GM21528 (cell line): ENCODE data around the gene RIMBP2.

Experiments
- ATAC-seq: cut with Tn5 transposase; IDR thresholded peaks from one replicate; pipeline ENCODE4 v1.9.1; 2021; ENCODE audit warnings: mild to moderate bottlenecking, moderate library complexity; ENCODE audit not compliant: unreplicated experiment, low FRiP score

Gene RIMBP2

DNA sequence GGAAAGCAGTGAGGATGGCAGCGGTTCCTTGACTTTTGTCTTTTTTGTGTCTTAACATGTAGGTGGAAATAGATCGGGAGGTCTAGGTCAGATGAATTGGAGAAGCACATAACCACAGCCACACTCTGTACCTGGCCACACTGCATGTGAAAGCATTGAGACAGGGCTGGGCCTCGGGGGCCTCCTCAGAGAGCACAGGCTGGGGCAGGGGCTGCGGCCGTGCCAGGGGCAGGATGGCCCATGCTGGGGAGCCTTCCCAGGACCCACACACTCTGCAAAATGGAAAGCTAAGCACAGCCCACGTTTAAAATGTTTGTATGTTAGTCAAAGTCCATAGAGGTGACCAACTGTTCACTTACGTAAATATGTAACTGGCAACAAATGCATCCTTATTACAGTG lies 301.7 kb downstream of the RIMBP2 start:
- no peak for ATAC-seq

- no peak for ATAC-seq
Observed at GRCh38 chr12:130413909-130414308, 302.2 kb downstream of the RIMBP2 start.

- ATAC-seq = no peak
Observed at GRCh38 chr12:130412384-130412783, 303.7 kb downstream of the RIMBP2 start.

DNA sequence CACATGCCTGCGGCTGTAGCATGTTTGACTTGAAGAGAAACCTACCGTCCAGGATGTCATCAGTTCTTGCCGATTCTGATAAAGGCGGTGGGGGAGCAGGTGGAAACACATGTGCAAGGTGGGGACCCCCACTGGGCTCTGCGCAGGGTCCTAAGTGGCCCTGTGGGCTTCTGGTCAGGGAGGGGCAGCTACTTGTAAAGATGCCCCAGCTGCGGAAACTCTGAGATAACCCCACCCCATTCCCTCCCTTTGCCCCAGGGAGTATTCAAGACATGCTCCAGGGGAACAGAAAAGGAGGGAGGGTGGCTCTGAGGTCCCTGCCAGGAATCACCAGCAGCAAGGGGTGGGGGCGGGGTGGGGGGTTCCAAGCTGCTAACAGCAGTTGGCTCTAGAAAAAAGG lies 310.8 kb downstream of the RIMBP2 start:
- no peak for ATAC-seq

GRCh38 chr12:130401703-130402102 lies 314.4 kb downstream of the RIMBP2 start:
- no peak for ATAC-seq

DNA sequence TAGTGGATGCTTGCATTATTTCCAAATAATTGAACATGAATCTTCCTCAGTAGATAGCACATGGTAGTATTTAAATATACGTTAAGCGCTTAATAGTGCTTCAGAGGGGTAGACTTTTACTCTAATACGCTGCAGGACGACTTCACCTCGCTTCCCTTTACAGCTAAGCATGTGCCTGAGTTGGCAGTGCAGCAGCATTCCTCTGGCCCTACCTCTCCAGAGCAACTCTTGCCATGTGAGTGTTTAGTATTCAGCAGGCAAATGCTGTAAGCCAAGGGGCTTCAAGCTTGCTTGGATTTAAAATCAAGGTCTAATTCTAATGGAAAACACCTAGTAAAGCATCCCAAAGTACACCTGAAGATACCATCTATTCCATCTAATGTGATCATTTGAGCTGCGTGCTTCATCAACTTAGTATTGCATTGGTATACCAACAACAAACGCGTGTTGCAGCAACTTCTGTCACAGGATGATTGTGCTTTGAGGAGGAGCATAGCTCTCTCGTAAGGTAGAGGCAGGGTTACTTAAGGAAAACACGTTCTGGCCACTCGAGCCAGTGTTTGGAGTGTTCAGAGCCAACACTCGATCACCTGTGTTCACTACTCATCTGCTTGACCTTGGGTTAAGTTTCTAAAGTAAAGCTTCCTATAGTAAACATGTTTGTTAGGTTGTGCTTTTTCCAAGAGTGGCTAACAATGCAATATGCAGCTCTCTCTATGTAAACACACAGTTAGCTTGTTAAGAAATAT lies 317.8 kb downstream of the RIMBP2 start:
- no peak for ATAC-seq

- no peak for ATAC-seq
Observed at GRCh38 chr12:130396667-130397066, 319.4 kb downstream of the RIMBP2 start.

DNA sequence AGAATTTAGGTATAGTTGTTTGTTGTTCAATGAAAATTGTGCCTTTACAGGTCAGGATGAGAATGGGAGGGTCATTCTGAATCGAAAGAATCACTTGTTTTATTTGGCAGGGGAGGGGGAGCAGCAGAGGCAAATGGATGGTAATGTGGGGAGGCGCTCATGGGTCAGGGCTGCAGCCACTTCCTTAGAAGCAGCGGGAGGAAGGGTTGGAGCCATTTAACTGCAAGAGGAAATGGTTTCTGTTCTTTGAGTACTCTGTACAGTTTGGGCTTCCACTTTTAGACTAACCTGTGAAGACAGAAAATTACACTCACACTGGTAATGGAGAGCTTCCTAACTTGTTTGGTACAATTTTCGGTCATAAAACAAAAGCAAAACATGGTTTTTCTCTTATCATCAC lies 321.2 kb downstream of the RIMBP2 start:
- ATAC-seq = no peak

DNA sequence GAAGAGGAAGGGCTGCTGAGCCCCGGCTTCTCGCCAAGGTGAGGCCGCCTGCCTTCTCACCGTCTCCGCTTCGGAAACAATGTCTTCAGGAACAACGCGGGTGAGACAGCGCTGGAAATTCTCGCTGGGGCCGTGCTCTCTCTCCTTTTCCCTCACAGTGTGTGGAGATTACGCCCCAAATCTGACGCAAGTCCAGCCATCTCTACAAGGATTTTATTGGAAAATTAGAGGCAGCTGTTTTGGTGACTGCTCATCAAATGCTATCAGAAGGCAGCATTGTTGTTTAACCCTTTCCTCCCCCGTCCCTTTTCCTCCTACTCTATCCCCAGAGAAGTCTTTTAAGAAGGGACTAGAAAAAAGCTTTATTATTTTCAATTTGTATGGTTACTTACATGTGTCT lies 324.9 kb downstream of the RIMBP2 start:
- no peak for ATAC-seq

DNA sequence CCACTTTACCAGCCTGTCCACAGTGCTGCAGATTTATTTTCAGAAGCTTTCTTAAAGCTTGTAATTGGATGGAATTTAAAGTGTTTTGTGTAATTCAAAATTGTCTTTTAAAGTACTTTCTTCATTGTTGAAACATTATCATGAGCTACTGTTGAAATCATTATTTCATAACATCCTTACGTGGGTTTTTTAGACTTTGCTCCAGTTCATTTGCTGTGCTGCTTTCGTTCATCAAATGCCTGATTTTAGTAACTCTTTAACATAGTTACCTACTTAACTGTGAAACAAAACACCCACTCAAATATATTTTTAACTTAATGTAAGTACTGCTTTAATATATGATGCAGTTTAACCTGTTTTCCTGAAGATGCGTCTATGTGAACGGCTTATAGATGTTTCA lies 330.9 kb downstream of the RIMBP2 start:
- no peak for ATAC-seq

DNA sequence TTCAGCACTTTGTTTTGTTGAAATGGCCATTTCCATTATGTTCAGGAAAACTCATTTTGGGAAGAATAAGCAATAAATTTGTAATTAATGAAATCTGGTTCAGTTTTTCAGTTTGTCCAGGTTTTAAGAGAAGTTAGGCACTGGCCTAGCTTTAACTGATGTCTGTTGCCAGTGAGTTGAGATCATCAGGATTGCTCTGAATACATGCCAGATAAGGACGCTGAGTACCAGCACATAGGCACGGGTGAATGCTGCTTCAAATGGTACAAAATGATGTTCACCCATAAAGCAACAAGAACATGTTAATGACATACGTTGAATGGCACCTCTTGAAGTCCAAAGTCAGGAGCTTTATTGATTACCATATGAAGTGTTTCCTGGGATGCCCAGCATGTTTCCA lies 331.9 kb downstream of the RIMBP2 start:
- no peak for ATAC-seq

DNA sequence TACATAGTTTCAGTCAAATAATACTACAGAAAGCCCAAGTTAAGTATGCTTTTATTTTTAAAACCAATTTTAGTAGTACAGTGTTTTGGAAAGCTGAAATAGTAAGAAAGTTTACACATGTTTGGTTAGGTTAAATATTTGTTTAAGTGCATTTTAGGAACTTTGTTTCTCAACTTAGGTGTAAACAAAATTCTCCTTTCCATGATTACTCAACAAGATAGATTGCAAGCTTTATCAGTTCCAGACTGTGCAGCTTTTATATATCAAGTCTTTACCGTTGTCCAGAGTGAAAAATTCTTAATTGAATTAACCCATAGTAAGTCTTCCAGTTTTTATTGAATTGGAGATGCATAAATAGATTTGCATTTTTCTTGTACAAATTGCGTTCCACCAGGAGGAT lies 333.3 kb downstream of the RIMBP2 start:
- no peak for ATAC-seq

GRCh38 chr12:130375296-130376287 lies 340.5 kb downstream of the RIMBP2 start:
- no peak for ATAC-seq

DNA sequence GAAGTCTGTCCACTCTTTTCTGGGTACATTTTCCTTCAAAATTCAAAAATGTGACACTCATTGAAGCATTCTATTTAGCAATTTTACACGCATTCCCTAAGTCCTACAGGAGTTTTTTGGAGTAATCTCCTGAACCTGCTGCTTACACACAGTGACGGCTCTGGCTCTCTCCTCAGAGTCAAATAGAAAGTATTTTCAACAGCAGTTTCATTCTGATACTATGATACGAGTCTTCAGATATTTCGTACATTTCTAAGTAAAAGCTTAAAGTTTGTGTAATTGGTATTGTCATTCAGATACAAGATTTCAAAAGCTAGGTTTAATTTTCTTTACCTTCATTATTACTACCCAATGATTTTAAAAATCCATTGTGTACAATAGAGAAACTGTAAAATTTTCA lies 342.0 kb downstream of the RIMBP2 start:
- no peak for ATAC-seq

GRCh38 chr12:130372936-130373335 lies 343.2 kb downstream of the RIMBP2 start:
- no peak for ATAC-seq

- ATAC-seq = no peak
Observed at GRCh38 chr12:130371296-130371695, 344.8 kb downstream of the RIMBP2 start.

DNA sequence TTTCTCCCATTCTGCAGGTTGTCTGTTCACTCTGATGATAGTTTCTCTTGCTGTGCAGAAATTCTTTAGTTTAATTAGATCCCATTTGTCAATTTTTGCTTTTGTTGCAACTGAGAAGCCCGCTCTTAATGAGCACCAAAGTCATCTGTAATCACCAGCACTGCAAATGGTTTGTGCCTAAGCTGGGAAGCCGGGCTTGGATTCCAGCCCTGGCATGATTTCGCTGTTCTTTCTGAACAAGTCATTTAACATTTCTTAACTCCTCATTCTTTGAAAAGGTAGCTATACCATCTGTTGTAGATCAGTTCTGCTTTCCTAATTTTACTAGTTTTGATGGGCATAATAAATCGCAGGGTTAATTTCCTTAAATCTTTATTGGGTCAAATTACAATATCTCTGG lies 346.3 kb downstream of the RIMBP2 start:
- ATAC-seq = no peak

- no peak for ATAC-seq
Observed at GRCh38 chr12:130367523-130367922, 348.6 kb downstream of the RIMBP2 start.

DNA sequence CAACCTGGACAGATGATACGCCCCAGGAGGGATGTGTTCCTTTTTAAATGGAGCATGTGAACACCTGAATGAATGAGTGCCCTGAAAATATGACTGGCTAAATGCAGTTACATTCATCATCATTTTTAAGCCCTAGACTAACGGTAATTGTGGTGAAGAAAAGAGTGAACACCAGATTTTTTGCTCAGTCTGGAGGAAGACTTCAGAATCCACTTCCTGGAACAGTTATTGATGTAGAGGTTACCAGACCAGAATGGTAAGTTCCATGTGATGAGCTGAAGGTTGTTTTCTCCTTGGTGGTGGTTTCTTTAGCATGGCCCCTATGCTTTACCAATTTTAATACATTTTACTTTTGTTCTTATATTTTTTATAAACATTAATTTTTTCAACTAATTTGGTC lies 349.1 kb downstream of the RIMBP2 start:
- ATAC-seq = no peak

DNA sequence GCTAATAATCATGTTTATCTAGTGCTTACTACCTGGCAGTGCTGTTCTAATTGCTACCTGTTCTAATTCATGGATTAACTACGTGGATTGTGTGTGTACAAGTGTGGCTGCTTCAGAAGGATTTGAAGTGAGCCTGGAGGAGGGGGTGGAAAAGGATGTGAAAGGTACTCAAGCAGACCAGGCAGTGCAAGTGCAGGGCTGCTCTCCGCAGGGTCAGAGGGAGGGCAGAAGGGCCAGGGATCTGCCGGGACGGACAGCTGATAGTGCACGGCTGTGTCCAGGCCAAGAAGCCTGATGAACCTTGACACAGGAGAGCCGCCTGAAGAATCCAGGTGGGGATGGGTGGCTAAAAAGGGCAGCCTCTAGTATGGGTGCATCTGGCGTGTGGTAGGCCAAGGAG lies 349.9 kb downstream of the RIMBP2 start:
- ATAC-seq = no peak

- no peak for ATAC-seq
Observed at GRCh38 chr12:130364578-130364977, 351.5 kb downstream of the RIMBP2 start.

- no peak for ATAC-seq
Observed at GRCh38 chr12:130362060-130362459, 354.0 kb downstream of the RIMBP2 start.
